HCT116 (cell line): Measurements from ENCODE around the gene ANKZF1. TPM values are rescaled to one million over a fixed set of nuclear protein-coding genes. Genes with fewer than 3 reads are reported as not detected.

ENCODE experiments used
- ATAC-seq: fragments of 200-7000 bp; cut with Tn5 transposase; 2 replicates; pipeline ENCODE4 v1.9.1; 2020; ENCODE audit warnings: mild to moderate bottlenecking, moderate library complexity
- BruUV-seq: library from RNA; stranded (reverse); fragments of 400-500 nt; replicated peaks from 2 replicates; lab custom pipeline; 2021; lab: Mats Ljungman, UMichigan
- CTCF ChIA-PET: fragments of 300-600 bp; sonication (Branson Sonifier 250); formaldehyde crosslinking; loops from one replicate; lab custom pipeline; 2021; ENCODE audit warnings: antibody characterized with exemption; lab: Charles Lee
- POLR2A ChIA-PET: fragments of 300-600, 350-600 bp; sonication (Branson Sonifier 250); formaldehyde crosslinking; loops from one replicate; lab custom pipeline; 2021; ENCODE audit warnings: antibody characterized with exemption; lab: Charles Lee
- RAD21 ChIA-PET, 2 experiments: fragments of 300-600 bp; sonication (Branson Sonifier 250); formaldehyde crosslinking; loops; one replicate each; lab custom pipeline; 2023; ENCODE audit warnings: low total read pairs in 2 of 2; ENCODE audit not compliant: uncharacterized antibody in 2 of 2, unreplicated experiment in 2 of 2, low non-redundant PET in 1 of 2; lab: Charles Lee
- DNase-seq: peaks from one replicate; pipeline ENCODE4 v3.0.0-alpha.2; 2010; ENCODE audit warnings: low read depth, low spot score
- H2AFZ ChIP-seq: fragments of 200-600 bp; shearing (Covaris generic), sonication (generic); 2 replicates; pipeline ENCODE4 v1.6.1; 2017; ENCODE audit warnings: low read depth, mixed run types, mixed read lengths, antibody characterized with exemption, low read length; ENCODE audit not compliant: poor library complexity, severe bottlenecking
- H3K27ac ChIP-seq: 2 replicates; pipeline ENCODE4 v1.5.1; 2012; ENCODE audit warnings: low read depth, low read length
- H3K27me3 ChIP-seq: fragments of 200-600 bp; sonication (generic); 2 replicates; pipeline ENCODE4 v1.6.1; 2016; ENCODE audit warnings: mixed run types, low read length, mixed read lengths; ENCODE audit not compliant: insufficient read depth
- H3K36me3 ChIP-seq, 2 experiments: fragments of 200-500 bp in 1 of 2; fragments of 200-600 bp in 1 of 2; sonication (Bioruptor generic) in 1 of 2; sonication (generic) in 1 of 2; 2 replicates each; pipeline versions ENCODE4 v1.5.1 to v1.6.1; 2014 to 2016; ENCODE audit warnings: low read length in 2 of 2, inconsistent platforms in 1 of 2, mixed read lengths in 1 of 2, mixed run types in 1 of 2; ENCODE audit not compliant: insufficient read depth in 2 of 2, control insufficient read depth in 1 of 2
- H3K4me1 ChIP-seq, 2 experiments: fragments of 200-600 bp in 1 of 2; sonication (generic) in 1 of 2; 2 replicates each; pipeline versions ENCODE4 v1.5.1 to v1.6.1; 2012 to 2017; ENCODE audit warnings: low read length in 2 of 2, inconsistent platforms in 1 of 2, mild to moderate bottlenecking in 1 of 2, mixed read lengths in 1 of 2, mixed run types in 1 of 2, moderate library complexity in 1 of 2; ENCODE audit not compliant: insufficient read depth in 2 of 2, control insufficient read depth in 1 of 2
- H3K4me2 ChIP-seq: fragments of 200-600 bp; sonication (generic); 2 replicates; pipeline ENCODE4 v1.6.1; 2017; ENCODE audit warnings: mixed run types, low read length, mixed read lengths
- H3K4me3 ChIP-seq, 2 experiments: fragments of 200-600 bp in 1 of 2; sonication (generic) in 1 of 2; replicated peaks in 1 of 2; 2 replicates each; pipeline ENCODE4 v1.5.1; 2011 to 2016; ENCODE audit warnings: low read length in 2 of 2, control low read depth in 1 of 2, low read depth in 1 of 2, mild to moderate bottlenecking in 1 of 2, mixed read lengths in 1 of 2, mixed run types in 1 of 2
- H3K79me2 ChIP-seq: fragments of 200-600 bp; sonication (generic); 2 replicates; pipeline ENCODE4 v1.6.1; 2017; ENCODE audit warnings: mild to moderate bottlenecking, mixed run types, low read length, moderate library complexity, mixed read lengths; ENCODE audit not compliant: insufficient read depth
- H3K9ac ChIP-seq: fragments of 200-600 bp; sonication (generic); 2 replicates; pipeline ENCODE4 v1.6.1; 2016; ENCODE audit warnings: low read length, mixed read lengths
- H3K9me2 ChIP-seq: fragments of 200-600 bp; sonication (generic), shearing (Covaris generic); 2 replicates; pipeline ENCODE4 v1.6.1; 2017; ENCODE audit warnings: mixed run types, mild to moderate bottlenecking, moderate library complexity; ENCODE audit not compliant: insufficient read depth
- H3K9me3 ChIP-seq, 2 experiments: fragments of 200-500 bp in 1 of 2; fragments of 200-600 bp in 1 of 2; sonication (Bioruptor generic) in 1 of 2; sonication (generic) in 1 of 2; 2 replicates each; pipeline ENCODE4 v1.6.1; 2014 to 2017; ENCODE audit warnings: low read length in 2 of 2, mixed read lengths in 2 of 2, inconsistent platforms in 1 of 2, low read depth in 1 of 2, mild to moderate bottlenecking in 1 of 2, mixed run types in 1 of 2, moderate library complexity in 1 of 2; ENCODE audit not compliant: control insufficient read depth in 1 of 2, insufficient read depth in 1 of 2
- H4K20me1 ChIP-seq: fragments of 200-600 bp; sonication (generic), shearing (Covaris generic); 2 replicates; pipeline ENCODE4 v1.6.1; 2017; ENCODE audit warnings: mixed run types, mild to moderate bottlenecking, moderate library complexity; ENCODE audit not compliant: insufficient read depth
- CBX3 ChIP-seq: IDR thresholded peaks from 2 replicates; pipeline ENCODE4 v1.6.1; 2012; ENCODE audit warnings: low read depth
- CEBPB ChIP-seq: IDR thresholded peaks from 2 replicates; pipeline ENCODE4 v1.6.1; 2012; ENCODE audit warnings: low read depth
- EGR1 ChIP-seq: IDR thresholded peaks from 2 replicates; pipeline ENCODE4 v1.6.1; 2012; ENCODE audit warnings: low read depth
- ELF1 ChIP-seq: IDR thresholded peaks from 2 replicates; pipeline ENCODE4 v1.6.1; 2012; ENCODE audit warnings: low read depth, borderline replicate concordance
- EZH2 ChIP-seq: fragments of 200-600 bp; sonication (generic); IDR thresholded peaks from 2 replicates; pipeline ENCODE4 v1.6.1; 2017; ENCODE audit warnings: antibody characterized with exemption, mixed run types
- EZH2phosphoT487 ChIP-seq: fragments of 200-600 bp; IDR thresholded peaks from 2 replicates; pipeline ENCODE4 v1.6.1; 2018; ENCODE audit warnings: antibody characterized with exemption, borderline replicate concordance
- FOSL1 ChIP-seq: IDR thresholded peaks from 2 replicates; pipeline ENCODE4 v1.6.1; 2012; ENCODE audit warnings: low read depth
- JUND ChIP-seq: IDR thresholded peaks from 2 replicates; pipeline ENCODE4 v1.6.1; 2012
- POLR2A ChIP-seq: IDR thresholded peaks from 2 replicates; pipeline ENCODE4 v1.7.0; 2011; ENCODE audit warnings: borderline replicate concordance; ENCODE audit not compliant: insufficient read depth, insufficient read length; ENCODE audit errors: extremely low read depth
- POLR2AphosphoS5 ChIP-seq: IDR thresholded peaks from 2 replicates; pipeline ENCODE4 v1.6.1; 2011; ENCODE audit warnings: mild to moderate bottlenecking, low read depth, low read length, moderate library complexity
- RAD21 ChIP-seq: IDR thresholded peaks from 2 replicates; pipeline ENCODE4 v1.6.1; 2012; ENCODE audit warnings: low read depth, mild to moderate bottlenecking
- SP1 ChIP-seq: IDR thresholded peaks from 2 replicates; pipeline ENCODE4 v1.6.1; 2012; ENCODE audit warnings: low read depth
- SRF ChIP-seq: IDR thresholded peaks from 2 replicates; pipeline ENCODE4 v1.6.1; 2012; ENCODE audit warnings: low read depth
- TCF7L2 ChIP-seq: IDR thresholded peaks from 2 replicates; pipeline ENCODE4 v1.7.0; 2011; ENCODE audit warnings: borderline replicate concordance, inconsistent platforms; ENCODE audit not compliant: insufficient read depth, insufficient read length; ENCODE audit errors: extremely low read depth
- YY1 ChIP-seq: IDR thresholded peaks from 2 replicates; pipeline ENCODE4 v1.6.1; 2011; ENCODE audit warnings: low read length, low read depth, moderate library complexity, mild to moderate bottlenecking; ENCODE audit not compliant: insufficient replicate concordance; ENCODE audit errors: extremely low read depth
- ZNF274 ChIP-seq: fragments of 200-500 bp; sonication (Bioruptor generic); IDR thresholded peaks from 2 replicates; pipeline ENCODE4 v1.6.1; 2014; ENCODE audit warnings: mild to moderate bottlenecking, low read depth, low read length, inconsistent platforms
- intact Hi-C: fragments of 100-400 bp; cut with micrococcal nuclease; formaldehyde crosslinking; loops from 2 replicates; pipeline ENCODE4 v1.10.0; 2022
- total RNA-seq: library from RNA; stranded (reverse); gene quantifications from one replicate; pipeline ENCODE4 v1.2.1, GENCODE V29; 2021; ENCODE audit not compliant: unreplicated experiment
- TF ChIP-seq, protein P1 (sequence below): IDR thresholded peaks from 2 replicates; pipeline ENCODE4 v1.6.1; 2012
- TF ChIP-seq, protein P2 (sequence below): IDR thresholded peaks from 2 replicates; pipeline ENCODE4 v1.6.1; 2012; ENCODE audit warnings: low read depth
- TF ChIP-seq, protein P3 (sequence below), 3 experiments: fragments of 200-600 bp in 1 of 3; sonication (generic) in 1 of 3; IDR thresholded peaks in 2 of 3; conservative IDR thresholded peaks in 1 of 3; 2 replicates each; pipeline ENCODE4 v1.5.1; 2012 to 2017; ENCODE audit warnings: low read depth in 2 of 3, low read length in 2 of 3, antibody characterized with exemption in 1 of 3, borderline replicate concordance in 1 of 3, control low read depth in 1 of 3, mild to moderate bottlenecking in 1 of 3, mixed read lengths in 1 of 3, mixed run types in 1 of 3, moderate library complexity in 1 of 3; ENCODE audit not compliant: insufficient read depth in 1 of 3
- TF ChIP-seq, protein P4 (sequence below): IDR thresholded peaks from 2 replicates; pipeline ENCODE4 v1.6.1; 2012

ANKZF1 gene
- total RNA-seq, 1 experiment from 2014 or later: 64.7 TPM

DNA sequence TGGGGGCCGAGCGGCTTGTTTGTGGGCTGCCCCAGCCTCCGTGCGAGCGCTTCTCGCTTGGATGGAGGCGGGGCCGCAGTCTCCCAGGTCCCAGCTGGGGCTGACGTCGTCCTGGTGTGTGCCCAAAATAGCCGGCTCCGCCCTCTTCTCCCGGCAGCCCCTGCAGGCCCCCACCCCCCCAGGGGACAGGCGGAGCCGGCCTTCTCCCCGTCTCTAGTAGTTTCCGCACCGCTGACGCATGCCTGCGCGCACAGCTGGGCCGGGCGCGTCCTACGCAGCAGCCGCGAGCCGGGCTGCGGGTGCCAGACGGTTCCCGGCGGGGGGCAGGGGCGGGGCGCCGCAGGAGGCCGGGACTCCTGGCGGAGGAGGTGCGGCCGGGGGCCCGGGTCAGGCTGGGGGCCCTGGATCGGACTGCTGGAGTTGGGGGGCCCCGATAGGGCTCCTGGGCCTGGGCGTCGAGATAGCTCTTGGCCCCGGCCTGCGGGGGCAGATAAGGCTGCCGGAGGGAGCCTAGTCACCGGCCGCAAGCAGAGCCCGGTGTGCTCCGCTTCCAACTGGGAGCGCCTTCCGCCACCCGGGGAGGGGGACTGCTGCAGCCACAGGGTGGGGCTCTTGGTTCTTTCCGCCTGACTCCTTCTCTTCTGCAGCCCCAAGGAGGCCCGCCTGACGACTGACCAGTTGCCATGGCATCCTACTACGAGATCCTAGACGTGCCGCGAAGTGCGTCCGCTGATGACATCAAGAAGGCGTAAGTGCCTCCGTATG, 49.7 kb downstream of the ANKZF1 start, which contains the start of gene DNAJB2:
Gene DNAJB2, plus strand, starts transcription at position 216 of the 765 bp plus-strand sequence. Its CDS starts 468 bp downstream, at position 684.
- Histone ChIP-seq H3K4me1 (peaks cover 30 to 51% of the 10 kb centered on the region in 2 experiments), H3K9me3 (no peaks in the 10 kb centered on the region), H3K79me2 (no peaks in the 10 kb centered on the region), H3K27ac (peak within 1 kb of the TSS; percentile 82), H3K27me3 (no peaks in the 10 kb centered on the region), H3K4me2 (peak within 1 kb of the TSS; percentile 86), H2AFZ (no peak within 1 kb of the TSS), H4K20me1 (no peaks in the 10 kb centered on the region), H3K36me3 (no peaks in the 10 kb centered on the region), H3K4me3 (peak within 1 kb of the TSS; percentile 59 to 65), H3K9ac (peak within 1 kb of the TSS; percentile 71), H3K9me2 (no peaks in the 10 kb centered on the region)
- peak; percentile 85 for ATAC-seq
- ChIA-PET RAD21 (no interaction called here), POLR2A (interaction anchor here (0.8 to 1.5 kb wide), 7 partner anchors 10 to 122 kb away, joined by 3 to 6 read pairs (median 4); partner anchors contain the start of genes DNPEP, TUBA4A and TUBA4B), CTCF (interaction anchor here (0.6 to 4.3 kb wide), 11 partner anchors 8 to 278 kb away, joined by 3 to 71 read pairs (median 3); partner anchors contain the start of genes GLB1L, STK16 and TUBA4A)
- intact Hi-C loops: loop anchor here (1.0 kb wide), 1 partner anchor 15 kb away; no protein-coding TSS in a partner anchor
- no TSS peak for BruUV-seq
- peak; percentile 94 for DNase-seq
- TF ChIP-seq ZNF274: no peak
- TF ChIP-seq, protein P1, sequence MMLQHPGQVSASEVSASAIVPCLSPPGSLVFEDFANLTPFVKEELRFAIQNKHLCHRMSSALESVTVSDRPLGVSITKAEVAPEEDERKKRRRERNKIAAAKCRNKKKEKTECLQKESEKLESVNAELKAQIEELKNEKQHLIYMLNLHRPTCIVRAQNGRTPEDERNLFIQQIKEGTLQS: no peak
- TF ChIP-seq EGR1: no peak
- no peak for TF ChIP-seq POLR2A
- TF ChIP-seq, protein P2, sequence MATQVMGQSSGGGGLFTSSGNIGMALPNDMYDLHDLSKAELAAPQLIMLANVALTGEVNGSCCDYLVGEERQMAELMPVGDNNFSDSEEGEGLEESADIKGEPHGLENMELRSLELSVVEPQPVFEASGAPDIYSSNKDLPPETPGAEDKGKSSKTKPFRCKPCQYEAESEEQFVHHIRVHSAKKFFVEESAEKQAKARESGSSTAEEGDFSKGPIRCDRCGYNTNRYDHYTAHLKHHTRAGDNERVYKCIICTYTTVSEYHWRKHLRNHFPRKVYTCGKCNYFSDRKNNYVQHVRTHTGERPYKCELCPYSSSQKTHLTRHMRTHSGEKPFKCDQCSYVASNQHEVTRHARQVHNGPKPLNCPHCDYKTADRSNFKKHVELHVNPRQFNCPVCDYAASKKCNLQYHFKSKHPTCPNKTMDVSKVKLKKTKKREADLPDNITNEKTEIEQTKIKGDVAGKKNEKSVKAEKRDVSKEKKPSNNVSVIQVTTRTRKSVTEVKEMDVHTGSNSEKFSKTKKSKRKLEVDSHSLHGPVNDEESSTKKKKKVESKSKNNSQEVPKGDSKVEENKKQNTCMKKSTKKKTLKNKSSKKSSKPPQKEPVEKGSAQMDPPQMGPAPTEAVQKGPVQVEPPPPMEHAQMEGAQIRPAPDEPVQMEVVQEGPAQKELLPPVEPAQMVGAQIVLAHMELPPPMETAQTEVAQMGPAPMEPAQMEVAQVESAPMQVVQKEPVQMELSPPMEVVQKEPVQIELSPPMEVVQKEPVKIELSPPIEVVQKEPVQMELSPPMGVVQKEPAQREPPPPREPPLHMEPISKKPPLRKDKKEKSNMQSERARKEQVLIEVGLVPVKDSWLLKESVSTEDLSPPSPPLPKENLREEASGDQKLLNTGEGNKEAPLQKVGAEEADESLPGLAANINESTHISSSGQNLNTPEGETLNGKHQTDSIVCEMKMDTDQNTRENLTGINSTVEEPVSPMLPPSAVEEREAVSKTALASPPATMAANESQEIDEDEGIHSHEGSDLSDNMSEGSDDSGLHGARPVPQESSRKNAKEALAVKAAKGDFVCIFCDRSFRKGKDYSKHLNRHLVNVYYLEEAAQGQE: no peak
- TF ChIP-seq FOSL1: no peak
- TF ChIP-seq EZH2phosphoT487: no peak
- TF ChIP-seq SP1: no peak
- no peak for TF ChIP-seq CBX3
- TF ChIP-seq JUND: no peak
- no peak for TF ChIP-seq RAD21
- no peak for TF ChIP-seq EZH2
- TF ChIP-seq SRF: no peak
- TF ChIP-seq, protein P3, sequence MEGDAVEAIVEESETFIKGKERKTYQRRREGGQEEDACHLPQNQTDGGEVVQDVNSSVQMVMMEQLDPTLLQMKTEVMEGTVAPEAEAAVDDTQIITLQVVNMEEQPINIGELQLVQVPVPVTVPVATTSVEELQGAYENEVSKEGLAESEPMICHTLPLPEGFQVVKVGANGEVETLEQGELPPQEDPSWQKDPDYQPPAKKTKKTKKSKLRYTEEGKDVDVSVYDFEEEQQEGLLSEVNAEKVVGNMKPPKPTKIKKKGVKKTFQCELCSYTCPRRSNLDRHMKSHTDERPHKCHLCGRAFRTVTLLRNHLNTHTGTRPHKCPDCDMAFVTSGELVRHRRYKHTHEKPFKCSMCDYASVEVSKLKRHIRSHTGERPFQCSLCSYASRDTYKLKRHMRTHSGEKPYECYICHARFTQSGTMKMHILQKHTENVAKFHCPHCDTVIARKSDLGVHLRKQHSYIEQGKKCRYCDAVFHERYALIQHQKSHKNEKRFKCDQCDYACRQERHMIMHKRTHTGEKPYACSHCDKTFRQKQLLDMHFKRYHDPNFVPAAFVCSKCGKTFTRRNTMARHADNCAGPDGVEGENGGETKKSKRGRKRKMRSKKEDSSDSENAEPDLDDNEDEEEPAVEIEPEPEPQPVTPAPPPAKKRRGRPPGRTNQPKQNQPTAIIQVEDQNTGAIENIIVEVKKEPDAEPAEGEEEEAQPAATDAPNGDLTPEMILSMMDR (IDR thresholded peaks at IDR 0.05 in 2 of 3, conservative IDR thresholded peaks at IDR 0.05 in 1 of 3; ENCODE audit: borderline replicate concordance in 1 of 3, insufficient read depth in 1 of 3, low read depth in 2 of 3, low read length in 2 of 3): no peak; a peak in 1 of 6 replicates
- TF ChIP-seq TCF7L2: no peak
- TF ChIP-seq, protein P4, sequence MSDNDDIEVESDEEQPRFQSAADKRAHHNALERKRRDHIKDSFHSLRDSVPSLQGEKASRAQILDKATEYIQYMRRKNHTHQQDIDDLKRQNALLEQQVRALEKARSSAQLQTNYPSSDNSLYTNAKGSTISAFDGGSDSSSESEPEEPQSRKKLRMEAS: no peak
- TF ChIP-seq ELF1: no peak
- TF ChIP-seq YY1: peak; percentile 57
- TF ChIP-seq CEBPB: no peak
- TF ChIP-seq POLR2AphosphoS5: peak; percentile 89
